H9 (cell line): Measurements from ENCODE around the gene NPM3. TPM values are rescaled to one million over a fixed set of nuclear protein-coding genes. Genes with fewer than 3 reads are reported as not detected.

Source experiments
- DNase-seq: peaks from one replicate; pipeline ENCODE4 v3.0.0-alpha.2; 2017
- H2AFZ ChIP-seq: one replicate; pipeline ENCODE4 v1.6.1; 2013; ENCODE audit warnings: mild to moderate bottlenecking, low read length, control low read depth, moderate library complexity
- H2AK5ac ChIP-seq: 2 replicates; pipeline ENCODE4 v1.6.1; 2013; ENCODE audit warnings: low read length, control low read depth, mixed read lengths; ENCODE audit not compliant: insufficient read length
- H2BK120ac ChIP-seq: one replicate; pipeline ENCODE4 v1.6.1; 2013; ENCODE audit warnings: low read depth, mild to moderate bottlenecking, low read length, control low read depth, inconsistent platforms; ENCODE audit not compliant: poor library complexity, severe bottlenecking
- H2BK12ac ChIP-seq: 2 replicates; pipeline ENCODE4 v1.6.1; 2013; ENCODE audit warnings: low read length, control low read depth, mixed read lengths, low read depth; ENCODE audit not compliant: insufficient read length
- H2BK15ac ChIP-seq: 2 replicates; pipeline ENCODE4 v1.6.1; 2013; ENCODE audit warnings: low read depth, low read length, control low read depth
- H2BK20ac ChIP-seq: one replicate; pipeline ENCODE4 v1.6.1; 2013; ENCODE audit warnings: low read depth, mild to moderate bottlenecking, low read length, control low read depth, inconsistent platforms; ENCODE audit not compliant: poor library complexity, severe bottlenecking
- H2BK5ac ChIP-seq: 2 replicates; pipeline ENCODE4 v1.6.1; 2013; ENCODE audit warnings: low read length, control low read depth, mixed read lengths; ENCODE audit not compliant: insufficient read length
- H3K14ac ChIP-seq: 2 replicates; pipeline ENCODE4 v1.6.1; 2013; ENCODE audit warnings: low read length, control low read depth; ENCODE audit not compliant: insufficient read depth
- H3K18ac ChIP-seq: 2 replicates; pipeline ENCODE4 v1.6.1; 2013; ENCODE audit warnings: low read depth, mild to moderate bottlenecking, mixed read lengths, low read length, control low read depth; ENCODE audit not compliant: insufficient read length
- H3K23ac ChIP-seq: 2 replicates; pipeline ENCODE4 v1.6.1; 2013; ENCODE audit warnings: low read length, control low read depth, mixed read lengths, low read depth; ENCODE audit not compliant: insufficient read length
- H3K23me2 ChIP-seq: 2 replicates; pipeline ENCODE4 v1.6.1; 2013; ENCODE audit warnings: low read depth, mild to moderate bottlenecking, mixed read lengths, low read length, control low read depth; ENCODE audit not compliant: insufficient read length, poor library complexity, severe bottlenecking
- H3K27ac ChIP-seq: 2 replicates; pipeline ENCODE4 v1.5.1; 2013; ENCODE audit warnings: low read length, control low read depth, mixed read lengths, low read depth; ENCODE audit not compliant: insufficient read length
- H3K27me3 ChIP-seq: 2 replicates; pipeline ENCODE4 v1.6.1; 2013; ENCODE audit warnings: low read length, control low read depth, inconsistent platforms; ENCODE audit not compliant: insufficient read depth
- H3K4ac ChIP-seq: 2 replicates; pipeline ENCODE4 v1.6.1; 2013; ENCODE audit warnings: low read depth, mild to moderate bottlenecking, control low read depth, inconsistent platforms, low read length, moderate library complexity
- H3K4me1 ChIP-seq: 2 replicates; pipeline ENCODE4 v1.6.1; 2013; ENCODE audit warnings: low read length, control low read depth, inconsistent platforms; ENCODE audit not compliant: insufficient read depth
- H3K4me2 ChIP-seq: 2 replicates; pipeline ENCODE4 v1.6.1; 2013; ENCODE audit warnings: low read length, control low read depth, mixed read lengths; ENCODE audit not compliant: insufficient read length, insufficient read depth
- H3K56ac ChIP-seq: 2 replicates; pipeline ENCODE4 v1.6.1; 2013; ENCODE audit warnings: low read depth, mild to moderate bottlenecking, mixed read lengths, low read length, control low read depth; ENCODE audit not compliant: insufficient read length
- H3K79me1 ChIP-seq: 2 replicates; pipeline ENCODE4 v1.6.1; 2013; ENCODE audit warnings: low read depth, mild to moderate bottlenecking, moderate library complexity, low read length, control low read depth, inconsistent platforms; ENCODE audit not compliant: insufficient read depth, poor library complexity, severe bottlenecking
- H3K79me2 ChIP-seq: 2 replicates; pipeline ENCODE4 v1.6.1; 2013; ENCODE audit warnings: low read length, control low read depth, inconsistent platforms; ENCODE audit not compliant: insufficient read depth
- H3K9ac ChIP-seq: 2 replicates; pipeline ENCODE4 v1.6.1; 2013; ENCODE audit warnings: low read length, control low read depth, mixed read lengths; ENCODE audit not compliant: insufficient read length; ENCODE audit errors: extremely low read depth
- H3K9me3 ChIP-seq: one replicate; pipeline ENCODE4 v1.6.1; 2013; ENCODE audit warnings: low read depth, low read length, inconsistent platforms; ENCODE audit not compliant: control insufficient read depth
- H3T11ph ChIP-seq: one replicate; pipeline ENCODE4 v1.6.1; 2013; ENCODE audit warnings: mild to moderate bottlenecking, low read length, control low read depth, inconsistent platforms
- H4K20me1 ChIP-seq: one replicate; pipeline ENCODE4 v1.6.1; 2013; ENCODE audit not compliant: control insufficient read depth, insufficient read length, insufficient read depth
- H4K5ac ChIP-seq: 2 replicates; pipeline ENCODE4 v1.6.1; 2013; ENCODE audit warnings: low read depth, mild to moderate bottlenecking, mixed read lengths, low read length, control low read depth; ENCODE audit not compliant: insufficient read length
- H4K8ac ChIP-seq: replicated peaks from 2 replicates; pipeline ENCODE4 v1.6.1; 2013; ENCODE audit warnings: low read length, control low read depth, mixed read lengths, low read depth; ENCODE audit not compliant: insufficient read length
- H4K91ac ChIP-seq: 2 replicates; pipeline ENCODE4 v1.6.1; 2013; ENCODE audit warnings: low read depth, mild to moderate bottlenecking, moderate library complexity, mixed read lengths, low read length, control low read depth; ENCODE audit not compliant: insufficient read length
- H3K27ac Mint-ChIP-seq, 3 experiments: 2 replicates in 2 of 3; 3 replicates in 1 of 3; pipeline ENCODE4 v1.8.0; 2020 to 2021; ENCODE audit warnings: mixed read lengths in 3 of 3, mild to moderate bottlenecking in 1 of 3, moderate library complexity in 1 of 3
- H3K27me3 Mint-ChIP-seq: 2 replicates; pipeline ENCODE4 v1.8.0; 2021; ENCODE audit warnings: low read depth, mild to moderate bottlenecking, moderate library complexity, mixed read lengths
- H3K36me3 Mint-ChIP-seq, 3 experiments: 2 replicates in 2 of 3; 3 replicates in 1 of 3; pipeline ENCODE4 v1.8.0; 2020 to 2021; ENCODE audit warnings: low read depth in 3 of 3, mixed read lengths in 3 of 3; ENCODE audit not compliant: insufficient read depth in 1 of 3
- H3K4me1 Mint-ChIP-seq, 2 experiments: 2 replicates each; pipeline ENCODE4 v1.8.0; 2020; ENCODE audit warnings: mixed read lengths in 2 of 2
- H3K4me3 Mint-ChIP-seq, 2 experiments: 2 replicates in 1 of 2; 3 replicates in 1 of 2; pipeline ENCODE4 v1.8.0; 2020 to 2021; ENCODE audit warnings: mild to moderate bottlenecking in 2 of 2, mixed read lengths in 2 of 2, moderate library complexity in 1 of 2
- H3K9me3 Mint-ChIP-seq, 2 experiments: 2 replicates in 1 of 2; 3 replicates in 1 of 2; pipeline ENCODE4 v1.8.0; 2020; ENCODE audit warnings: mild to moderate bottlenecking in 2 of 2, mixed read lengths in 2 of 2, moderate library complexity in 1 of 2
- WGBS: extraction: QIAGEN DNeasy Blood & Tissue Kit; methylation state at CpG from one replicate; pipeline ENCODE4 v1.1.7; 2013; ENCODE audit warnings: missing lambda C conversion rate, low lambda C conversion rate, mixed read lengths; ENCODE audit not compliant: insufficient read length; ENCODE audit errors: extremely low coverage; 5-methylcytosine and 5-hydroxymethylcytosine counted together
- total RNA-seq: library from RNA; stranded (reverse); gene quantifications from 2 replicates; pipeline ENCODE4 v1.2.1, GENCODE V29; 2021
- TF ChIP-seq, protein P1 (sequence below): fragments of 200-600 bp; sonication (generic); conservative IDR thresholded peaks from 3 replicates; pipeline ENCODE4 v1.8.0; 2021; ENCODE audit warnings: antibody characterized with exemption, mild to moderate bottlenecking

Gene NPM3
- total RNA-seq, 1 experiment from 2014 or later, result 133 TPM

DNA sequence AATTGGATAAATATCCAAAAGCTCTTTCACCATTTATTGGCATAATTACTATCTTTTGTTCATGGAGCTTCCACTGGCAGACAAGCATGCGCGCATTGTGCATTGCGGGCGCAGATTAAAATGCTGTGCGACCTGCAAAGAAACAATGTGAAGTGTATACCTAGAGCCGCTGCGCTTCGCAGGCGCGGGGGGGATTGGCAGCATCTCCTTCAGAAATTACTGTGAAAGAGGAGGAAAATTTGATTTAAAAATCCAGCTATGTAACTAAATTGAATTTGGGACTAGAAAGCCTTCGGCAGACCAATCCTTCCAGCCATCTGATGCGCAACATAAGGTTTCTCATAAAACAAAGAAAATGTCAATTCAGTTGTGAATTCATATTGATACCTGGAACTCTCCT, 10.3 kb upstream of the NPM3 start:
- no peaks in the 10 kb centered on the region for H3K9me3 Mint-ChIP-seq

More for the DNA sequence above, 10.3 kb upstream of the NPM3 start:
- Histone ChIP-seq H3K9ac (no peak overlapping the region), H4K20me1 (no peaks in the 10 kb centered on the region), H3K79me1 (peaks cover 2% of the 10 kb centered on the region), H2BK12ac (no peak overlapping the region), H3K4me1 (no peaks in the 10 kb centered on the region), H4K91ac (no peak overlapping the region), H3K14ac (no peak overlapping the region), H4K5ac (no peak overlapping the region), H2BK20ac (no peak overlapping the region), H3T11ph (no peak overlapping the region), H4K8ac (no peak overlapping the region), H3K23me2 (no peaks in the 10 kb centered on the region), H3K4ac (no peak overlapping the region), H3K18ac (no peak overlapping the region), H2BK15ac (no peak overlapping the region), H3K56ac (no peak overlapping the region), H3K27me3 (no peaks in the 10 kb centered on the region), H3K9me3 (no peaks in the 10 kb centered on the region), H2AFZ (no peak overlapping the region), H3K27ac (no peak overlapping the region), H2AK5ac (no peak overlapping the region), H3K79me2 (no peaks in the 10 kb centered on the region), H2BK120ac (no peak overlapping the region), H3K4me2 (no peak overlapping the region), H3K23ac (no peak overlapping the region), H2BK5ac (no peak overlapping the region)
- DNase-seq, result no peak
- Mint-ChIP-seq H3K4me1 (no peaks in the 10 kb centered on the region), H3K36me3 (peaks cover 51 to 85% (median 80%) of the 10 kb centered on the region in 3 experiments), H3K27ac (no peak overlapping the region), H3K27me3 (no peaks in the 10 kb centered on the region), H3K4me3 (no peak overlapping the region)
- WGBS, result no CpG with 5 or more reads among the region's 12 CpGs
- TF ChIP-seq, protein P1, sequence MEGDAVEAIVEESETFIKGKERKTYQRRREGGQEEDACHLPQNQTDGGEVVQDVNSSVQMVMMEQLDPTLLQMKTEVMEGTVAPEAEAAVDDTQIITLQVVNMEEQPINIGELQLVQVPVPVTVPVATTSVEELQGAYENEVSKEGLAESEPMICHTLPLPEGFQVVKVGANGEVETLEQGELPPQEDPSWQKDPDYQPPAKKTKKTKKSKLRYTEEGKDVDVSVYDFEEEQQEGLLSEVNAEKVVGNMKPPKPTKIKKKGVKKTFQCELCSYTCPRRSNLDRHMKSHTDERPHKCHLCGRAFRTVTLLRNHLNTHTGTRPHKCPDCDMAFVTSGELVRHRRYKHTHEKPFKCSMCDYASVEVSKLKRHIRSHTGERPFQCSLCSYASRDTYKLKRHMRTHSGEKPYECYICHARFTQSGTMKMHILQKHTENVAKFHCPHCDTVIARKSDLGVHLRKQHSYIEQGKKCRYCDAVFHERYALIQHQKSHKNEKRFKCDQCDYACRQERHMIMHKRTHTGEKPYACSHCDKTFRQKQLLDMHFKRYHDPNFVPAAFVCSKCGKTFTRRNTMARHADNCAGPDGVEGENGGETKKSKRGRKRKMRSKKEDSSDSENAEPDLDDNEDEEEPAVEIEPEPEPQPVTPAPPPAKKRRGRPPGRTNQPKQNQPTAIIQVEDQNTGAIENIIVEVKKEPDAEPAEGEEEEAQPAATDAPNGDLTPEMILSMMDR, result no peak
